HG03139 (cell line): ENCODE measurements around the gene NES.

Source experiments
- ATAC-seq: cut with Tn5 transposase; IDR thresholded peaks from one replicate; pipeline ENCODE4 v1.9.1; 2021; ENCODE audit not compliant: unreplicated experiment

NES gene, protein sequence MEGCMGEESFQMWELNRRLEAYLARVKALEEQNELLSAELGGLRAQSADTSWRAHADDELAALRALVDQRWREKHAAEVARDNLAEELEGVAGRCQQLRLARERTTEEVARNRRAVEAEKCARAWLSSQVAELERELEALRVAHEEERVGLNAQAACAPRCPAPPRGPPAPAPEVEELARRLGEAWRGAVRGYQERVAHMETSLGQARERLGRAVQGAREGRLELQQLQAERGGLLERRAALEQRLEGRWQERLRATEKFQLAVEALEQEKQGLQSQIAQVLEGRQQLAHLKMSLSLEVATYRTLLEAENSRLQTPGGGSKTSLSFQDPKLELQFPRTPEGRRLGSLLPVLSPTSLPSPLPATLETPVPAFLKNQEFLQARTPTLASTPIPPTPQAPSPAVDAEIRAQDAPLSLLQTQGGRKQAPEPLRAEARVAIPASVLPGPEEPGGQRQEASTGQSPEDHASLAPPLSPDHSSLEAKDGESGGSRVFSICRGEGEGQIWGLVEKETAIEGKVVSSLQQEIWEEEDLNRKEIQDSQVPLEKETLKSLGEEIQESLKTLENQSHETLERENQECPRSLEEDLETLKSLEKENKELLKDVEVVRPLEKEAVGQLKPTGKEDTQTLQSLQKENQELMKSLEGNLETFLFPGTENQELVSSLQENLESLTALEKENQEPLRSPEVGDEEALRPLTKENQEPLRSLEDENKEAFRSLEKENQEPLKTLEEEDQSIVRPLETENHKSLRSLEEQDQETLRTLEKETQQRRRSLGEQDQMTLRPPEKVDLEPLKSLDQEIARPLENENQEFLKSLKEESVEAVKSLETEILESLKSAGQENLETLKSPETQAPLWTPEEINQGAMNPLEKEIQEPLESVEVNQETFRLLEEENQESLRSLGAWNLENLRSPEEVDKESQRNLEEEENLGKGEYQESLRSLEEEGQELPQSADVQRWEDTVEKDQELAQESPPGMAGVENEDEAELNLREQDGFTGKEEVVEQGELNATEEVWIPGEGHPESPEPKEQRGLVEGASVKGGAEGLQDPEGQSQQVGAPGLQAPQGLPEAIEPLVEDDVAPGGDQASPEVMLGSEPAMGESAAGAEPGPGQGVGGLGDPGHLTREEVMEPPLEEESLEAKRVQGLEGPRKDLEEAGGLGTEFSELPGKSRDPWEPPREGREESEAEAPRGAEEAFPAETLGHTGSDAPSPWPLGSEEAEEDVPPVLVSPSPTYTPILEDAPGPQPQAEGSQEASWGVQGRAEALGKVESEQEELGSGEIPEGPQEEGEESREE (N-terminal part only)

DNA sequence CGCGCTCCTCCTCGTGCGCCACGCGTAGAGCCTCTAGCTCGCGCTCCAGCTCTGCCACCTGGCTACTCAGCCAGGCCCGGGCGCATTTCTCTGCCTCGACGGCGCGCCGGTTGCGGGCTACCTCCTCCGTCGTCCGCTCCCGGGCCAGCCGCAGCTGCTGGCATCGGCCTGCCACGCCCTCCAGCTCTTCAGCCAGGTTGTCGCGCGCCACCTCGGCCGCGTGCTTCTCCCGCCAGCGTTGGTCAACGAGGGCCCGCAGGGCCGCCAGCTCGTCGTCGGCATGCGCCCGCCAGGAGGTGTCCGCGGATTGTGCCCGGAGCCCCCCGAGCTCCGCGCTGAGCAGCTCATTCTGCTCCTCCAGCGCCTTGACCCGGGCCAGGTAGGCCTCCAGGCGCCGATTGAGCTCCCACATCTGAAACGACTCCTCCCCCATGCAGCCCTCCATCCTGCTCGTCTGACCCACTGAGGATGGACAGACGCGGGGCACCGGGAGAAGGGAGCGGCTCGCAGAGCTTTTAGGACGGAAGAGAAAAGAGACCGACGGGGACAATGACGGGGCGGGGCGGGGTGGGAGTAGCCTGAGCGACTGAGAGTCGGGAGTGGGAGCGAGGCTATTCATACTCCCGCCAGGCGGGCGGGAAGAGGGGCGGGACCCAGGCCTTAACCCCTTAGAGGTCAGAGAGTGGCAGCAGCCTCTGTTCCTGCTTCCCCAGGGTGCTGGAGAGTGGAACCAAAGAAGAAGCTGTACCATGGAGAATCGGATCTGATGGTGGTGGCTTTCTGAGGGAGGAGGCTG is at the start of gene NES:
Gene NES (minus strand): TSS at position 588 of the 796 bp plus-strand sequence. CDS start 143 bp downstream, at position 445.
- no peak for ATAC-seq

DNA sequence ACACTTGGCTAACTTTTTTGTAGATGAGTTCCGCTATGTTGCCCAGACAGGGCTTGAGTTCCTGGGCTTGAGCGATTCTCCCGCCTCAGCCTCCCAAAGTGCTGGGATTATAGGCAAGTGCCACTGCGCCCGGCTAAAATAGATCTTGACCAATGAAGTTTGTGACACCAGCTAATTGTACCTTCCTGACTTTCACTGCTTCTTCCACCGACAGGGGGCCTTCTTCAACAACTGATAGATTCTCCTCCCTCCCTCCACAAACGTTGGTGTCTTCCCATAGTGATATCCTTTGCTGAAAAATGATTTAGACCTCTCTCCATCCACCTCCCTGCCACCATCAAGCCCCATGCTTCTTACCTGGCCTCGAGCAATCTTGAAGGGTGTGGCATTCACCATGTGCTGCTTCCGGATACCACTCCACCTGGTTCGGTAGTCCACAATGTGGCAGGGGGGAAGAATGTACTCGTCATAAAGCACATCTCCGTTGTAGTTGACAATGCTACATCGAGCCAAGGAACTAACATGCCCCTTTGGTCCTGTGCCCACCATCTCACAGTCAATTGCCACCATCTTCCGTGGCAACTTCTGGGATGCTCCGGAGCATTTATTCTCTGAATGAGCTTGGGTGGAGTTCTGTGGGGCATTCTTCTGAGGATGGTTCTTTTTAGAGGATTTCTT is 49.5 kb upstream of the NES start:
- no peak for ATAC-seq

DNA sequence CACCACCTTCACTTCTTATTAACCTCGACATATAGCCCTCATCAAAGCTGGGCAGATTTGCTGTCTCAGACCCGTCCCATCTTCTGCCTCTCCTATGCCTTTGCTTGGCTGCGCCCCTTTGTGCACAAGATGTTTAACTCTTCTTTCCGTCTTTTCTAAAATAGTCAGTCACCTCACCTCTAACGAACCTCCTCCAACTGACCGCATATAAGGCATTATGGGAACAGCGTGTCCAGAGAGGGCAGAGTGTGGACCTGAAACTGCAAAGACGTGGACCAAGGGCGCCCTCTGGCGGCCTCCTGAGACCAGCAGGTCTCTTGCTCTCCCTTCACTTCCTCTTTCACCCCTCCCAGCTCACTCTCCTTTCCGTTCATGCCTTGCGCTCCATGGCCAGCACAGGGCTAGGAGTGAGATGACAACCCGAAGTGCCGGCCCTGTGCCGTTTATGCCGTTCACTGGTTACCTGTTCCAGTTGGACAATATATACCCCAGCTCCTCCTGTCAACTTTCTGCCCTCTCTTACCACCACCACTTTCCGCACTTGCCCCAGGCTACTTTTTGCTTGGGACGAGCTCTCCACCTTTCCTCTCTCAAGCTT is 48.6 kb upstream of the NES start:
- peak; percentile 34 for ATAC-seq

DNA sequence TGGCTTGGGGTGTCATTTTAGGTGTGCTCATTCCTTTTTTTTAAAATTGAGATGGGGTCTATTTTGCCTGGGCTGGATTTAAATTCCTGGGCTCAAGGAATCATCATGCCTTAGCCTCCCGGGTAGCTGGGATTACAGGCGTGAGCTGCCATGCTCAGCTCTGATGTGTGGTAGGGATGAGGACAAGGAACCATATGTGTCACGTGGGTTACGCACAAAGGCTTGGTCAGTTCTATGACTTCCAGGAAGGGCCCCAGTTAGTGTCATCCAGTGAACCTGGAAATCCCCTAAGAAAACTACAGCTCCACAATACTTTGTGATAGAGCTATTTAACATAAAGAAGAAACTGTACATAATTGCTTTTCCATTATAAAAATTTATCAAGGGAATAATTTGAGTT is 44.3 kb upstream of the NES start:
- no peak for ATAC-seq

DNA sequence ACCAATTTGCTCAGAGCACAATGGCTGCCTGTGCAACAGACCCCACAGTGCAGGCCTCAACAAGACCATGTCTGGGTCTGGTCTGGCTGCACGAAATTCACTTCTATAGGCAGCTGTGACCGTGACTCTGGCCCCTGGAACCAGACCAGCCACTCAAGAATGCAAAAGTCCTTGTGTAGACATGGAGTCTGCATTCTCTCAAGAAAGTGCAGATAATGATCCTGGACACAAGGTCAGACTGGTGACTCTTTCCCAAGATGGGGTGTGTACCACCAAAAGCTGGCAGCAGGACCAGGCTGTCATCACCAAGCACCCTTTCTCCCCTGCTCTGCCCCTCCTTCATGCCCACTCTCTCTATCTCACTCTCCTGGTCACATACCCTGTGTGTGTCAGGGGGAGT is 43.9 kb upstream of the NES start:
- ATAC-seq = no peak

DNA sequence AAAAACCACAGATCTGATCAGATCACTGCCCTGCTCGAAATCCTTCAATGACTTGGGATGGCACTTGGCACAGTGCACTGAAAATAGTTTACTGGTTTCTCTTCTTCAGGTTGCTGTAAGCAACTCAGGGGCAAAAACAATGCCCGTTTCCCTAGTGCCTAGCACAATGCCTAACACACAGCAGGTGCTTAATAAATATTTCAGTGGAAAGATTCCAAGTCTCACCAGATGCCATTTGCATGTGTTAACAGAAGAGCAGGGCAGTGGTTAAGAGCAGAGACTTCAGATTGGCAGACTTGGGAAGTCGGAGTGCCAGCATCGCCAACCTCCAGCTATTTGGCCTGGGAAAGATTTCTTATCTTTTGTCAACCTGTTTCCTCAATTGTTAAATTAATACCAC is 40.1 kb upstream of the NES start:
- no peak for ATAC-seq

DNA sequence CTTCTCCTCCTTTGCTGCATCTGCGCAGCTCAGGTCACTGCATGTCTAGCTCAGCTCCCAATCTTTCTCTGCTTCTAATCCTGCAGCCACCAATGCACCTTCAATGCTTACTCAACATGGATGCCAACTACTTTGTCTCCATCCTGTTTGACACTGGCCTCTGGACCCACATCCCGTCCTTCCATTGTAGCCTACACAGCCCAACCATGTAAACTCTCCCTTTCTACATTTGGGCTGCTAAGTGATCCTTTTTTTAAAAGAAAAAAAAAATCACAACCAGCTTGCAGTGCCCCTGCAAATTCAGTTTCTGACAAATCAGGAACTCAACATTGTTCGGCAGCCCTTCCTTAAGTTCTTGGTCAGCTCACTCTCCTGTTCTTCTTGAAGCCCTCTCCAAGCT is 37.6 kb upstream of the NES start:
- no peak for ATAC-seq

DNA sequence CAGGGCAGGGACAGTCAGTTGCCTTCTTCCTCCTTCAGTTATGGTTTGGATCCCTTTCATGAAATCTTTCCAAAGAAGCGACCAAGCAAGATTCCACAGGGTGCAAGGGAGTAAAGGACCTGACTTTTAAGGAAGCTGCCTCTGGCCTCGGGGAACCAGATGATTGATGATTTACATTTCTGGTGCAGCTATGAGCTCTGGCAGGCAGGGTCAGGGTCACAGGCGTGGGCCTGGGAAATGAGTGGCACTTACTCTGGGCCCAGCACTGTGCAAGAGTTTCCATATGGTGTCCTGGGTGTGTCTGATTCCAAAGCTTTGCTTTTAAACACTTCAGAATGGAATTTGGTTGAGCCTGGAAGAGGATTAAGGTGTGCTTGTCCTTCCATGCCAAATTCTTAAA is 35.4 kb upstream of the NES start:
- ATAC-seq = no peak

DNA sequence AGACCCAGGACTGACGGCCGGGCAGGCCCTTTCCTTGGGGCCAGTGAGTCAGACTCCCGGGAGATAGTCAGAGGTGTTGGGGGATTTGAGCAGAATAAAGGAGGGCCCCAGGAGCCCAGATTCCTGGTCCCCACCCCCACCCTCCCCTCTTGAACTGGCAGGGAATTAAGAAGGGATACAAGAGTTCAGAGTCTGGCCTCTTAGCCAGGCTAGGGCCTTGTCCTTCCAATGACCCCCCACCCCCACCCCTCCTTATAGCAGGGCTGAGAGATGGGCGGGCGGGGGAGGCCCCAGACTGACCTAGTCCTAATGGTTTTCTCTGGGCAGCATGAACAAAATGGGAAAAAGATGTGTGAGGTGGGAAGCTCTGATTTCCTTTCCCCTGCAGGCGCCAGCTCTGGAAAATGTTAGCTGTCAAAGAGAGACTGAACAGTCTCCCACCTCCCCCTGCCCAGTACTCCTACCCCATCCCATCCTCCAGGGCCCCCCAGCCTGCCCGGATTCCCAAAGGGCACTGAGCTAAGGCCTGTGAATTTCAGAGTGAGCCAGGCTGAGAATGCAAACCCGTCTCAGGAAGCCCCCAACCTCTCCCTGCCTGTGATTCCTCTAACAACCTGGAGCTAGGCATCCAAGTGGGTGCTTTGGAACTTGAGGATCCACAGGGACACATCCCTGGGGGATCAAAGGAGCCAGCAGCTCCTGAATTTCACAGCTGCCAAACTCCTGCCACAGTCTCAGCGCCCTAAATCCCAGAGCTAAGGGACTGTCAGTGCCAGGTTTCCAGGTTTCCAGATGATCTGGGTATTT is 34.0 kb upstream of the NES start:
- no peak for ATAC-seq

DNA sequence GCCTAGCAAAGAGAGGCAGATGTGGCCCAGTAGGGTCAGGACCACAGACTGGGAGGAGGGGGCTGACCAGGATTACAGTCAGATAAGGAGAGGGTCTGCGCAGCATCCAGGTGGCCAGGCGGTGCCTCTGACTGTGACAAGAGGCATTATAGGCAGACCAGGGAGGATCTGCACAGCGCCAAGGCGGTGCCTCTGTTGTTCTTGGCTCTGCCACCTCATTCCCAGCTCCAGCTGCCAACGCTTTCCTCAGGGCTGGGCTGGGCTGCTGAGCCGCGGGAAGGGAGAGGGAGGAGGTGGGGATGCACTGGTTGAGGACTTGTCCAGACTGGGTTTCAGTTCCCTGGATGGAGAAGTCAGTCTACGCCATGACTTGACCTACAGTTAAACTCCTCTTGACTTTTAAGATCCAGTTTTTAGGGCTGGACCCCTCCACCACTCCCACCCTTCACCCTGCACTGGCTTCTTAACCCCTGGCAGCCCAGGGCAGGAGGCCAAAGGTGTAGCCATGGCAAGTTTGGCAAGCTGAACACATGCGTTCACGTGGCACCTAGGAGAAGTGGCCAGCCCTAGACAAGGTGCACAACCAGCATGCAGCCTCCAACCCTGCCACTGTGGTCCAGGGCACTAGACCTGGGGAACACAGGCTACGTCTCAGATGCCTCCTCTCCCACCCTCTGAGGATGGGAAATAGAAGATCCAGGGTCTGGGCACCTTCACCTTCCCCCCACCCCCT is 32.7 kb upstream of the NES start:
- ATAC-seq = no peak

DNA sequence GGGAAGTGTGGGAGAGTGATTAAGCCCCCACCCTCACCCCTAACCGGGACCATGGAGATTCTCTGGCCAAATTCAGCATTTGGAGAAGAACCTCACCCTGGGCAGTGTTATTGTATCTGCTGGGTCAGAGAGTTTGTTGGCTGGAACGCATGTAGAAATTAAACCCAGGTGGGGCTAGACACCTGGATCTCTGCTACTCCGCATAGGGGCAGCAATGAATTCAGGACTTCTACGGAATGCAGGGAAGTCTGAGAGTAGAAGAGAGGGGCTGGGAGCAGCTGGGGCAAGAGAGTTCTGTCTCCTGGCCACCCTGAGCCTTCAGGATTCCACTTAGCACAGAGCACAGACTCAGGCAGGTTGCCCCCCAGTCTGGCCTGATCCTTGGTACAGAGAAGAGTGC is 31.8 kb upstream of the NES start:
- no peak for ATAC-seq

DNA sequence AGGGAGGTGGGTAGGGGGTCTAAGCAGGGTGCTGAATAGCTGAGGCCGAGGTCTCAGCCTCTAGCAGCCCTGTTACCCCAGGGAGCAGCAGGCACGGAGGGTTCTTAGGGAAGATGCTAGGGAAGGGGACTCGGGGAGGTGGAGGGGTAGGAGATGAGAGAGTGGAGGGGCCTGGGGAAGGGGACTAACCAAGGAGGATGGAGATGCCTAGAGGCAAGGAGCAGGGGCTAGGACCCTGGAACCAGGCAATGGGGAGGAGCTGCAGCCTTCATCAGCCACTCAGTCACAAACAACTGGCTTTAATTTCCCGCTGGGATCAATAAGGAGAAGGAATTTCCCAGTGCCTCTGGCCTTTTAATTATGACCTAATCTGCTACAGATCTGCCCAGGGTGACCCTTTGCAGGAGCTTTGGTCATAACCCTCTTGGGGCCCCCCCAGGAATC is 31.0 kb upstream of the NES start:
- no peak for ATAC-seq

DNA sequence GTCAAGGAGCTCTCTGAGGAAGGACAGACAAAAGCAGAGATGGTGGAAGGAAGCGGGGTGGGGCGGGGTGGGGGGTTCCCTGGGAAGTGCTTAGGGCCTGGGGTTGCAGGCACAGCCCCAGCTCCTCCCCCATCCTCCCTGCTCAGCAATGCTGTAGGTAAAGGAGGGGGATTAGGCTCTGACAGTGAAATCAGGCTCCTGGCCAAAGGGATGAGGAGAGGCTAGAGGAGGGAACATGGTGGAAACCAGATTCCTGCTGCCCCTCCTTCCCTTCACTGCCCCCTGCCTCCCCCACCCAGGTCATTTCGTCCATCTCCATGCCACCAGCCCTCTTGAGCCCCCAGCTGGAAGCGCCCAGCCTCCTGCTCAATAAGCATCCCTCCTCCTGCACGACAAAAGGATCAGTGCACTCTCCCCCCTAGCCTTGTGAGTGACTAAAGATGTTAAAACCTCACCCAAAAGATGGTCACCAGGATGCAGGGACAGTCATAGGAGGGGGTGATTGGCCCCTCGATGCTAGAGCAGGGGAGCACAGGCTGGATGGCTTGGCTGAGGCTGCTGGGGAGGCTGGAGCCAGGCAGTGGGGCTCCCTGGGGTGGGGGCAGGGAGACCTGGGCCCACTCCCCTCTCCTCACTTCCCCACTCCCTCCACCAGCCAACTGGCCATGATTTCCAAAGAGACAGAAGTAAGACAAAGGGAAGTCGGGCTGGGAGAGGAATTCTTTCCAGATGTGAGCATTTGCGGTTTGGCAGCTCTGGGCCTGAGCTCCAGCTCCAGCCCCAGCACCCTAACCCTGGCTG is 30.4 kb upstream of the NES start:
- no peak for ATAC-seq

DNA sequence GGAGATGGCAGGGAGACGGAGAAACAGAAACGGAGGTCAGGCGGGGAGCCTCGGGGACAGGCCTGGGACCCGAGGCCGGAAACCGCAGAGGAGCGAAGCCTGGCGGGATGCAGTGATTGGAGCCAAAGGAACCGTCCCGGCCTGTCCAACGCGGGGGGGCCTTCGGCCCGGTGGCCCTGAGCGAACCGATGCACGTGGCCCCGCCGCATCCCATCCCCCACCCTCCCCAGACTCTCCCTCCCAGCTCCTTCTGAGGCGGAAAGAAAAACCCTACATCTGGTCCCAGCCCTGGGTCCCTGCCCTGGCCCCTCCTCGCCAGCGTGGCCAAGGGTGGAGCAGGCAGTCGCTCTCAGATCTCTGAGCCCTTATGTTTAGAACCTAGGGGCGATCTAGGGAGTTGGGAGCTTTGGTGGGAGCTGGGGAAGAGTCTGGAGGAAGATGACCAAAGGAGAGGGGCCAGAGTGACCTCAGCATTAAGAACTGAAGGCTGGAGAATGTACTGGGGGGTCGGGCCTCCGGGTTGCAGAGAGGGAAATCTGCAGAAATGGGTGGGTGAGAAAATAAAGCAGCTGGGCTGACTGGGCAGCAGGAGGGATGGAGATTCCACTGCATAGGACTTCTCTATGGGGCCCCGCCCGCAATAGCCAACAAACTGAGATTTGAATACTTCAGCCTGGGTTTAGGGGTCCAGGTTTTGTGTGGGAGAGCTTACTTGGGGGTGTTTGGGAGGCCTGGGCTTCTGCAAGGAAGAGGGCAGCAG is 29.6 kb upstream of the NES start:
- ATAC-seq = no peak

DNA sequence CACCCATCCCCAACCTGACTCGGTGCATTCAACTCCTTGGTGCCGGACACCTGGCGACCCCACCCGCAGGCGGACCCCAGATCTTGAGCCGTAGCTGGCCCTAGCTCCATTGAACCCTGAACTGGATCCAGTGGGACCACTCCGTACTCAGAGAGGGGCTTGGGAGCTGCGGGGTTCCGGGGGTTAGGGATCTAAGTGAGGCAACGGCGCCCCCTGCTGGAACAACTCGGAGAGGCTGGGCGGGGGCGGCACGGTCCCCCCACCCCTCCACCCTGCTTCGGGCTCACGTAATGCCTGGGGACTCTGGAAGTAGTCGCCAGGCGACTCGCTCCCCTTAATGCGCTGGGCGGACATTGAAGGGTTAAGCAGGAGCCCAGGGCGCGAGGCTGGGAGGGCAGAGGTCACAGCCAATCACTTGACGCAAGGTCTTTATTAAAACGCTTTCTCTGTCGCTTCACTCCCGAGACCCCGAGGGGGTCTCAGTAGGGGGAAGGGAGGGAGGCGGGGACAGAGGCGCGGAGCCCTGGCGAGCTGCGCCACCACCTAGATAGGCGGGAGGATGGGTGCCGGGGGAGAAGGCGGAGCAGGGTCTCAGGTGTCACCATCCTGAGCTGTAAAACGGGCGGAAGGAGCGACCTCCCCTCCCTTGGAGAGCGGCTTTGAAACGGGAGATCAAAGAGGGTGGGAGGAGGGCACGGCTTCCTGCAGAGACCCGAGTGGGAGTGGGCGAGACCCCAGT is 28.9 kb upstream of the NES start:
- ATAC-seq = no peak
